Measurements from ENCODE around the gene PTPRN2. TPM values are rescaled to one million over a fixed set of nuclear protein-coding genes. Genes with fewer than 3 reads are reported as not detected.

The PTPRN2 gene
- total and polyA plus RNA-seq, 2 donors (not counting 3 experiments of a cell fraction or from before 2014, with no cell fraction given): 0.62 to 0.88 TPM

DNA sequence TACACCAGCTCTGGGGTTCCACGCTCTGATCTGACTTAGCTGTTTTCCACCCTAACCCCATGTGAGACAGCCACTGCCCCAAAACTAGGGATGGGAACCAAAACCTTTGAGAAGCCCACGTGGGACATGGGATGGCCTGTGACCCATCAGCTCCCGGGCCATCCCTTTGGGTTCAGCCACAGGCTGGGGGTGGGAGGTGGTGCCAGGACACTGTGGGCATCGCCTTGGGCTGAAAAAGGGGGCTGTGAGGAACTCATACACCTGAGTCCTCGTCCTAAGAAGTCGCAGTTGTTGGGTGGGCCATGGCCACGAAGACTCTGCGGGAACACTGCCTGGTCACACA lies 871.7 kb downstream of the PTPRN2 start:
- BruUV-seq (replicated peaks): no TSS peak
- H2AFZ ChIP-seq (ENCODE audit: low read depth, low read length): no peak overlapping the region
- CTCF ChIA-PET: no interaction called here
- H3K4me1 ChIP-seq (ENCODE audit: control insufficient read depth, extremely low read depth, insufficient read depth, low read length): no peaks in the 10 kb centered on the region
- FAIRE-seq (no peak), DNase-seq (ENCODE audit: low read depth, low spot score) (no peak)
- dilution Hi-C loops (cut with MboI; ENCODE audit: extremely low pct_ligation_motif_present, low sequenced_read_pairs): no loop called here
- no peak overlapping the region for H3K27ac ChIP-seq (ENCODE audit: insufficient read depth, low read depth, low read length)
- no peaks in the 10 kb centered on the region for H3K27me3 ChIP-seq (ENCODE audit: control insufficient read depth in 2 of 2, insufficient read depth in 2 of 2, low read length in 2 of 2)
- no peaks in the 10 kb centered on the region for H3K36me3 ChIP-seq (ENCODE audit: control insufficient read depth in 2 of 2, extremely low read depth in 1 of 2, insufficient read depth in 2 of 2, low read length in 2 of 2)
- H4K20me1 ChIP-seq (replicated peaks; ENCODE audit: control insufficient read depth, extremely low read depth, insufficient read depth, low read length): no peaks in the 10 kb centered on the region
- H3K9me1 ChIP-seq (replicated peaks; ENCODE audit: control insufficient read depth, extremely low read depth, insufficient read depth, low read length): no peaks in the 10 kb centered on the region
- POLR2A ChIA-PET: no interaction called here
- H3K4me2 ChIP-seq (ENCODE audit: insufficient read depth, low read length): no peak overlapping the region
- H3K9ac ChIP-seq (replicated peaks; ENCODE audit: extremely low read depth, insufficient read depth, low read length): no peak overlapping the region
- no peaks in the 10 kb centered on the region for H3K79me2 ChIP-seq (ENCODE audit: control insufficient read depth, insufficient read depth, low read length)
- H3K4me3 ChIP-seq (replicated peaks in 1 of 3; ENCODE audit: insufficient read depth in 1 of 3, low read depth in 1 of 3, low read length in 3 of 3): no peak overlapping the region
- intact Hi-C loops (cut with micrococcal nuclease): no loop called here
- peaks cover 2% of the 10 kb centered on the region for H3K9me3 ChIP-seq (replicated peaks; ENCODE audit: control insufficient read depth, insufficient read depth, low read length)
- TF ChIP-seq POLR2AphosphoS5 (IDR thresholded peaks at IDR 0.05; ENCODE audit: insufficient read depth, low read depth, low read length): no peak
- no peak for TF ChIP-seq GATA2 (IDR thresholded peaks at IDR 0.05; ENCODE audit: insufficient read depth, insufficient read length, low read depth, low read length)

DNA sequence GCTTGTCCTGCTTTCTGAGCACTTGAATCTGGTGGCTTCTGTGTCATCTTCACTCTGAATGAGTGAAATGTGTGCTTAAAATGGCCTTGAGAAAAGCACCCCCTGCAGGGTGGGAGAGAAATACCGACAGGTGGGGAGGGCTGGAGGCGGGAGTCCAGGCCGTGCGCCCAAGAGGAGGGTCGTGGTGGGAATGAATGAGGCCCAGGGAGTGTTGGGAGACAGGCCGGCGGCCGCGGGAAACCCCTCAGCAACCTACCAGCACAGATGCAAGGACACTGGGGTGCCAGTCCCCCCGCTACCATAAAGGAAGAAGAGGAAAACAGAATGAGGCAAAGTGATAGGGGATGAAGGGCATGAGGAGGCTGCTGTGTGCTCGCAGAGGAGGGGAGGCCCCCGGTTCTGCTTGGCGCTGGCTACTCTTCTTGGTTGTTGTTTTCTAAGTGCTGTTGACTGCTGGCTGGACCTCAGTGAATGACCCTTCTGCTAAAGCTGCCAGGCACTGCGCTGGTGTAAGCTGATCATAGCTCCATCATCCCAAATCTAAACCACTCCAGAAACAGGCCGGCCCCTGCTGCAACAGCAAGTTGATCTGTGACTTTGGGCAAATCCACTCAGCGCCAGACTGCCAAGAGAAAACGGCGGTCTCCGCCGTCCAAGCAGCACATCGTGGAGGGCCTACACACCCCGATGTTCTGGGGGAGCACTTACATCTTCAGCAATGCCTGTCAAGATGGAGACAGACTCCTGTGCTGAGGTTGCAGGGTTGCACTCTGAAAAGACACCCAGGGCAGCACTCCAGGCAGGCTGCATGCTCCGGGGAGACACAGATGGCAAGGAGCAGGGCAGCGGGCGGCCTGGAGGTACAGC lies 872.3 kb downstream of the PTPRN2 start:
- Histone ChIP-seq H3K9ac (replicated peaks; ENCODE audit: extremely low read depth, insufficient read depth, low read length) (no peak overlapping the region), H3K4me2 (ENCODE audit: insufficient read depth, low read length) (no peak overlapping the region), H3K36me3 (ENCODE audit: control insufficient read depth in 2 of 2, extremely low read depth in 1 of 2, insufficient read depth in 2 of 2, low read length in 2 of 2) (no peaks in the 10 kb centered on the region), H3K9me3 (replicated peaks; ENCODE audit: control insufficient read depth, insufficient read depth, low read length) (peaks cover 2% of the 10 kb centered on the region), H3K79me2 (ENCODE audit: control insufficient read depth, insufficient read depth, low read length) (no peaks in the 10 kb centered on the region), H3K4me3 (replicated peaks in 1 of 3; ENCODE audit: insufficient read depth in 1 of 3, low read depth in 1 of 3, low read length in 3 of 3) (no peak overlapping the region), H3K27ac (ENCODE audit: insufficient read depth, low read depth, low read length) (no peak overlapping the region), H3K4me1 (ENCODE audit: control insufficient read depth, extremely low read depth, insufficient read depth, low read length) (no peaks in the 10 kb centered on the region), H2AFZ (ENCODE audit: low read depth, low read length) (no peak overlapping the region), H3K9me1 (replicated peaks; ENCODE audit: control insufficient read depth, extremely low read depth, insufficient read depth, low read length) (no peaks in the 10 kb centered on the region), H3K27me3 (ENCODE audit: control insufficient read depth in 2 of 2, insufficient read depth in 2 of 2, low read length in 2 of 2) (no peaks in the 10 kb centered on the region), H4K20me1 (replicated peaks; ENCODE audit: control insufficient read depth, extremely low read depth, insufficient read depth, low read length) (no peaks in the 10 kb centered on the region)
- intact Hi-C loops (cut with micrococcal nuclease) (no loop called here), dilution Hi-C loops (cut with MboI; ENCODE audit: extremely low pct_ligation_motif_present, low sequenced_read_pairs) (no loop called here)
- POLR2A ChIA-PET: no interaction called here
- DNase-seq (ENCODE audit: low read depth, low spot score) (no peak), FAIRE-seq (no peak)
- CTCF ChIA-PET: no interaction called here
- TF ChIP-seq JUN (IDR thresholded peaks at IDR 0.05; ENCODE audit: borderline replicate concordance, insufficient read depth, insufficient read length, low read depth): no peak
- TF ChIP-seq EZH2 (IDR thresholded peaks at IDR 0.05; ENCODE audit: borderline replicate concordance, low read depth, low read length, severe bottlenecking): no peak
- no peak for TF ChIP-seq GATA2 (IDR thresholded peaks at IDR 0.05; ENCODE audit: insufficient read depth, insufficient read length, low read depth, low read length)
- no peak for TF ChIP-seq POLR2AphosphoS5 (IDR thresholded peaks at IDR 0.05; ENCODE audit: insufficient read depth, low read depth, low read length)
- TF ChIP-seq, protein P1, sequence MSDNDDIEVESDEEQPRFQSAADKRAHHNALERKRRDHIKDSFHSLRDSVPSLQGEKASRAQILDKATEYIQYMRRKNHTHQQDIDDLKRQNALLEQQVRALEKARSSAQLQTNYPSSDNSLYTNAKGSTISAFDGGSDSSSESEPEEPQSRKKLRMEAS (IDR thresholded peaks at IDR 0.05; ENCODE audit: insufficient read depth, insufficient read length): no peak
- TF ChIP-seq FOS (IDR thresholded peaks at IDR 0.05; ENCODE audit: borderline replicate concordance, insufficient read depth, low read length): no peak
- TF ChIP-seq, protein P2, sequence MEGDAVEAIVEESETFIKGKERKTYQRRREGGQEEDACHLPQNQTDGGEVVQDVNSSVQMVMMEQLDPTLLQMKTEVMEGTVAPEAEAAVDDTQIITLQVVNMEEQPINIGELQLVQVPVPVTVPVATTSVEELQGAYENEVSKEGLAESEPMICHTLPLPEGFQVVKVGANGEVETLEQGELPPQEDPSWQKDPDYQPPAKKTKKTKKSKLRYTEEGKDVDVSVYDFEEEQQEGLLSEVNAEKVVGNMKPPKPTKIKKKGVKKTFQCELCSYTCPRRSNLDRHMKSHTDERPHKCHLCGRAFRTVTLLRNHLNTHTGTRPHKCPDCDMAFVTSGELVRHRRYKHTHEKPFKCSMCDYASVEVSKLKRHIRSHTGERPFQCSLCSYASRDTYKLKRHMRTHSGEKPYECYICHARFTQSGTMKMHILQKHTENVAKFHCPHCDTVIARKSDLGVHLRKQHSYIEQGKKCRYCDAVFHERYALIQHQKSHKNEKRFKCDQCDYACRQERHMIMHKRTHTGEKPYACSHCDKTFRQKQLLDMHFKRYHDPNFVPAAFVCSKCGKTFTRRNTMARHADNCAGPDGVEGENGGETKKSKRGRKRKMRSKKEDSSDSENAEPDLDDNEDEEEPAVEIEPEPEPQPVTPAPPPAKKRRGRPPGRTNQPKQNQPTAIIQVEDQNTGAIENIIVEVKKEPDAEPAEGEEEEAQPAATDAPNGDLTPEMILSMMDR (IDR thresholded peaks at IDR 0.05; ENCODE audit: extremely low read depth in 1 of 2, insufficient read depth in 1 of 2, low read depth in 1 of 2, low read length in 2 of 2): no peak
- no peak for TF ChIP-seq MYC (IDR thresholded peaks at IDR 0.05; ENCODE audit: low read depth, low read length)
- TF ChIP-seq POLR2A (IDR thresholded peaks at IDR 0.05; ENCODE audit: low read depth, low read length): no peak
- BruUV-seq (replicated peaks): no TSS peak

Data from endothelial cell of umbilical vein (primary cell).